GM12873 (cell line): ENCODE measurements around the gene TBC1D8.

Source experiments
- TF ChIP-seq, protein P1 (sequence below): IDR thresholded peaks from 2 replicates; pipeline ENCODE4 v1.5.1; 2012; ENCODE audit warnings: low read depth, mild to moderate bottlenecking, moderate library complexity, low read length, control low read depth; ENCODE audit not compliant: insufficient read depth; ENCODE audit errors: missing control alignments

The TBC1D8 gene

DNA sequence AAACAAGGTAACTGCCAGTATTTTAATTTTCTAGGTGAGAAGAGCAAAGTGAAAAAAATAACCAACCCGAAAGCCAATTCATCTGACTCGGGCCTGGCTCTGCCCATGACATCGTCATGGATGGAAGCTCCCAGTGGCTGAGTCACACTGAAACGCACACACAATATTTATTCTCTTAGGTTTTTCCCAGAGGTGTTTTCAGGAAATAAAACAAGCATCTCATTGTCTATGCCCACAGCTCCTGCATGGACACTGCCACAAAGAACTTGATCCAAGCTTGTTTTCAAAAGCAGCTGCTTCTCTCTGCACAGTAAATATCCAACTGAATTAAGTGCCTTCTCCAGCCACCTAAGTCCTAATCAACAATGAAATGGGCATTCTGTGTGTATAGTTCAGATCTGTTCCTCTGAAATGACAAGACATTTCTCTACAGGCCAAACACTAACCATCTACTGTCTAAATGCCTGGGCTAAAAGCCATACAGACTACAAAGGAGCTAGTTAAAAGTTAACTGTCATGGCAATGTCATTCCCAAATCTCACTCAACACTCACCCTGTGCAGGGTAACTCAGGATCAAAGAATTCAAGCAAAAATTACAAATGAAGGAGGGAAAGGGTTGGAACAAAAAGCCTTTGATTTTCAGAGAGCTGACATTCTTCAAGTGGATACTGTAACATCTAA is 86.2 kb downstream of the TBC1D8 start:
- TF ChIP-seq, protein P1, sequence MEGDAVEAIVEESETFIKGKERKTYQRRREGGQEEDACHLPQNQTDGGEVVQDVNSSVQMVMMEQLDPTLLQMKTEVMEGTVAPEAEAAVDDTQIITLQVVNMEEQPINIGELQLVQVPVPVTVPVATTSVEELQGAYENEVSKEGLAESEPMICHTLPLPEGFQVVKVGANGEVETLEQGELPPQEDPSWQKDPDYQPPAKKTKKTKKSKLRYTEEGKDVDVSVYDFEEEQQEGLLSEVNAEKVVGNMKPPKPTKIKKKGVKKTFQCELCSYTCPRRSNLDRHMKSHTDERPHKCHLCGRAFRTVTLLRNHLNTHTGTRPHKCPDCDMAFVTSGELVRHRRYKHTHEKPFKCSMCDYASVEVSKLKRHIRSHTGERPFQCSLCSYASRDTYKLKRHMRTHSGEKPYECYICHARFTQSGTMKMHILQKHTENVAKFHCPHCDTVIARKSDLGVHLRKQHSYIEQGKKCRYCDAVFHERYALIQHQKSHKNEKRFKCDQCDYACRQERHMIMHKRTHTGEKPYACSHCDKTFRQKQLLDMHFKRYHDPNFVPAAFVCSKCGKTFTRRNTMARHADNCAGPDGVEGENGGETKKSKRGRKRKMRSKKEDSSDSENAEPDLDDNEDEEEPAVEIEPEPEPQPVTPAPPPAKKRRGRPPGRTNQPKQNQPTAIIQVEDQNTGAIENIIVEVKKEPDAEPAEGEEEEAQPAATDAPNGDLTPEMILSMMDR = no peak

DNA sequence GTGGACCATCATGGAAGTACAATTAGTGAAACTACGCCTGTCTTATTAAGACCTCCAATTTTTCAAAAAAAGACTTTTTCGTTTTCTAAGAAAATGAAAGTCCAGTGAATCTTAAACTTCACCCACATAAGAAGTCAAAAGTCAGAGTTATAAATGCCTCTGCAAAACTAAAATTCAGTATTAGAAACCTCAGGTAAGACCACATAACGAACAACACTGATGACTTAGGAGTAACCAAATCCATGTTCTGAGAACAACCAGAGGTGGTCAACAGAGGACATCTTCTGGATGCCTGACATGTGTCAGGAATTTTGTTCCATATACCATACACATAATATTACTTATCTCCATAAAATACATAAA is 86.7 kb downstream of the TBC1D8 start:
- TF ChIP-seq, protein P1 = no peak

DNA sequence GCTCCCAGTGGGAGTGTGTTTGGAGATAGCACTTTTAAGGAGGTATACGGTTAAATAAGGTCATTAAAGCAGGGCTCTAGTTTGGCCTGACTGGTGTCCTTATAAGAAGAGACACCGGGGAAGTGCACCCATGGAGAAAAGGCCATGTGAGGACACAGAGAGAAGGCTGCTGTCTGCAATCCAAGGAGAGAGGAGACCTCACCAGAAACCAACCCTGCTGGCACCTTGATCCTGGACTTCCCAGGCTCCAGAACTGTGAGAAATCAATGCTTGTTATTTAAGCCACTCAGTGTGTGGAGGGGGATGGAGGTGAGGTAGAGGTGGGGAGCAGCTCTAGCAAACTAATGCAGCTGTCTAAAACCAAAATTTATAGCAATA is 87.1 kb downstream of the TBC1D8 start:
- TF ChIP-seq, protein P1 = no peak

DNA sequence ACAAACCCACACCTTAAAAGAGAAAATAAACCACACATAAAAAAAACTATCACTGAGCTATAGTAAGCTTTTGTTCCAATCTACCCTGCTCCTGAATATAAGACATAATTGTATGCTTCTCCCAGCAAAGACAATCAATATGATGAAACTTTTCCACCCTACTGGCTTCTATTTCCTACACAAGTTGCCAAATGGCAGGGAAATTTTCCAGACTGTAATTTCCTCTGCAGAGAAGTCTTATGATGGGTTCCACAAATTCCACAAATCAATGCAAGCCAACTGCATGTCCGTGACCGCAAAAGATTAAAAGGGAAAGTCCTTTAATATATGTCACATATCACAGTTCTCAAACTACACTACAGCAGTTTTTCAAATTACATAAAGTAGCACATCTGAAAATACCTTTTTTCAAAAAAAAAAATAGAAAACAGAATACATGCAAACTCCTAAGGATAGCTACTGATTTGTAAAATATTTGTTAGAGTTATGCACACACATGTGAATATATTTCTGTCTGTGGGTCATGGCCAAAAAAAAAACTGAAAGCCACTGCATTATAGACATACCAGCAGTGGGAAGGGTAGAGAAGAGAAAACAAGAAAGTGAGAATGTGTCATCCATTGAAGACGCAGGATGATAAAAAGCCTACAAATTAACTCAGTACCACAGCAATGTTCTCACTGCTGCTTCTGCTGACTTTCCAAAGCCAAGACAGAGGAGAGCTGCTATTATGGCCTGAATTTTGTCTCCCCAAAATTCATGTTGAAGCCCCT is 87.6 kb downstream of the TBC1D8 start:
- TF ChIP-seq, protein P1 = no peak

DNA sequence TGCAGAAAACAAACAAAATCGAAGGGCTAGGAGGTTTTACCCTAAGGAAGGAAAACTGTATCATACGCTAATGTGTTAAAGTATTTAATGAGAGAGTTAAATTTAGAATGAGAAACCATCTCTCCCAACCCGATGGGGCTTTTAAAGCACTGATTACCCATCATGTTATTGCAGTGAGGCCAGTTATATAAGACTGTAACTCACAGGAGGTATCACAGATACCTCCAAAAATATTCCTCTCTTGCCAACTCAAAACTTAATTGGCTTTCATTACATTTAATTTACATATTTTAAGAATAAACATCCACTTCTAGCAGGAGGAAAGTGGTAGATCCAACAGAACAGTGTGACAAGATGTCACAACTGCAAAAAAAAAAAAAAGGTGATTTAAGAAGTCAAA is 92.8 kb downstream of the TBC1D8 start:
- TF ChIP-seq, protein P1 = no peak

DNA sequence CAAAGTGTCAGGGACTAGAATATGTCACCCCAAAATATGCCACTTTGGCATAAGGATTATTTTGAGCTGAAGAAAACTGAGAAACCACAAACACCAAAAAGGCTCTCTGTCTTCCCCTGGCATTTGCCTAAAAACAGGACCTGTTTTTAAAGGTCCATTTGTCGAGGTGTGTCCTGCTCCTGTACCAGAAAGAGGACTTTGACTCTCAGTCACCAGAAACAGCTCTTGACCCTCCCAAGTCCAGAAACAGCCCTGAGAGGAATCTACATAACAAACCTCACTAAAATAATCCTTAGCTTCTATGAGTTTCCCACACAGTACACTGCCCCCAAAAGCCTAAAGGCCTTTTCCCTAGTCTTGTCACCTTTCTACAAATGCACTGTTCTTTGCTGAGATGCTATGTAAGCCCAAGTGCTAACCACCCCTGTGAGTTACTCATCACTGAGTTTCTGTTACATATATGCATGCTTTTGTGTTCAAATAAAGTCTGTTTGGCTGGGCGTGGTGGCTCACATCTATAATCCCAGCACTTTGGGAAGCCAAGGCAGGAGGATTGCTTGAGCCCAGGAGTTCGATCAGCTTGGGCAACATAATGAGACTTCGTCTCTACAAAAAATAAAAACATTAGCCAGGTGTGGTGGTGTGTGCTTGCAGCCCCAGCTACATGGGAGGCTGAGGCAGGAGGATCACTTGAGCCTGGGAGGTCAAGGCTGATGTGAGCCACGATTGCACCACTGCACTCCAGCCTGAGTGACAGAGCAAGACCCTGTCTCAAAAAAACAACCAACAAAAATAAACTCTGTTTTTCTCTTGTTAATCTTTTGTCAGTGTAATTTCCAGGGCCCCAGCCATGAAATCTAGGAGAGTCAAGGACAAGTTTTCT is 93.9 kb downstream of the TBC1D8 start:
- TF ChIP-seq, protein P1 = no peak

DNA sequence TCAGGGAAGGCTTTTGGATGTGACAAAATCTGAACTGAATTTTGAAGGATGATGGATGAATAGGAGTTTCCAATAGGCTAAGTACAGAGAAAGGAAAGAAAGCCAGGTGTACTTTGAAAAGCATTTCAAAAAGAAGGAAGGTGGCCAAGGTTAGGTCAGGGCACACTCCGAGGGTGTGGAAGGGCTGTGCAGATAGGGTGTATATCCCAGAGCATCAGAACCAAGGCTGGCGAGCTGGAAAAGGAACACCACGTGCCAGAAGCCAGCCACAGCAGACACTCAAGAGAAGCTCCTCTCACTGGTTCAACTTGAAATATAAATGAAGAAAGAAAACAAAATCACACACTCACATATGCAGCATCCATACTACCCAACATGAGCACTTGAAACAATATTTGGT is 98.1 kb downstream of the TBC1D8 start:
- TF ChIP-seq, protein P1 = no peak
